ENCODE measurements around the gene MSS51. TPM values are rescaled to one million over a fixed set of nuclear protein-coding genes. Genes with fewer than 3 reads are reported as not detected.
"Not testable (repeated sequence)": the region's sequence is repeated elsewhere in the genome, so short reads cannot be mapped to it uniquely, and the experiment has no call there.

MSS51 gene
- polyA plus RNA-seq, 1 donor from 2014 or later, result 8.3 TPM

GRCh38 chr10:73399063-73399462, 34.3 kb downstream of the MSS51 start:
- no peaks in the 10 kb centered on the region for H3K79me2 ChIP-seq (replicated peaks; ENCODE audit: insufficient read depth, low read length)
- H3K4me3 ChIP-seq (ENCODE audit: low read length), result no peak overlapping the region
- no peaks in the 10 kb centered on the region for H3K9me2 ChIP-seq (ENCODE audit: insufficient read depth, low read length)
- no peak overlapping the region for H3K4me2 ChIP-seq (ENCODE audit: low read length)
- H3K27ac ChIP-seq (ENCODE audit: low read length), result no peak overlapping the region
- no peaks in the 10 kb centered on the region for H4K20me1 ChIP-seq (ENCODE audit: insufficient read depth)
- no peak for TF ChIP-seq POLR2AphosphoS5 (IDR thresholded peaks at IDR 0.05)
- no peak for TF ChIP-seq EZH2 (IDR thresholded peaks at IDR 0.05; ENCODE audit: borderline replicate concordance, insufficient read depth, low read length, poor library complexity, severe bottlenecking)
- TF ChIP-seq EP300 (conservative IDR thresholded peaks at IDR 0.05; ENCODE audit: poor library complexity, severe bottlenecking), result no peak
- TF ChIP-seq TAF1 (IDR thresholded peaks at IDR 0.05; ENCODE audit: low read depth), result no peak
- no peak for TF ChIP-seq REST (IDR thresholded peaks at IDR 0.05; ENCODE audit: borderline replicate concordance)
- TF ChIP-seq SMC3 (conservative IDR thresholded peaks at IDR 0.05; ENCODE audit: poor library complexity), result no peak
- no peak for TF ChIP-seq MXI1 (conservative IDR thresholded peaks at IDR 0.05; ENCODE audit: poor library complexity, severe bottlenecking)
- no peak for TF ChIP-seq RAD21 (conservative IDR thresholded peaks at IDR 0.05)
- TF ChIP-seq CTCF (IDR thresholded peaks at IDR 0.05; ENCODE audit: poor library complexity, severe bottlenecking), result no peak
- H3K36me3 ChIP-seq (ENCODE audit: insufficient read depth, low read length), result no peaks in the 10 kb centered on the region
- no peak overlapping the region for H3K9ac ChIP-seq (ENCODE audit: low read length)
- no peaks in the 10 kb centered on the region for H3K27me3 ChIP-seq (ENCODE audit: insufficient read depth, low read depth, low read length)
- no peak overlapping the region for H2AFZ ChIP-seq (ENCODE audit: low read depth, low read length)
- H3F3A ChIP-seq (ENCODE audit: insufficient read depth, low read length, poor library complexity, severe bottlenecking), result no peaks in the 10 kb centered on the region
- no peaks in the 10 kb centered on the region for H3K9me3 ChIP-seq (ENCODE audit: low read length)

GRCh38 chr10:73398024-73398423, 35.3 kb downstream of the MSS51 start:
- H3K9me2 ChIP-seq (ENCODE audit: insufficient read depth, low read length), result no peaks in the 10 kb centered on the region
- no peak overlapping the region for H3K4me2 ChIP-seq (ENCODE audit: low read length)
- H3K4me3 ChIP-seq (ENCODE audit: low read length), result no peak overlapping the region
- H3K27me3 ChIP-seq (ENCODE audit: insufficient read depth, low read depth, low read length), result no peaks in the 10 kb centered on the region
- H3K9ac ChIP-seq (ENCODE audit: low read length), result no peak overlapping the region
- no peak overlapping the region for H2AFZ ChIP-seq (ENCODE audit: low read depth, low read length)
- TF ChIP-seq SMC3 (conservative IDR thresholded peaks at IDR 0.05; ENCODE audit: poor library complexity) (no peak), CTCF (IDR thresholded peaks at IDR 0.05; ENCODE audit: poor library complexity, severe bottlenecking) (no peak), REST (IDR thresholded peaks at IDR 0.05; ENCODE audit: borderline replicate concordance) (no peak), MXI1 (conservative IDR thresholded peaks at IDR 0.05; ENCODE audit: poor library complexity, severe bottlenecking) (no peak), EP300 (conservative IDR thresholded peaks at IDR 0.05; ENCODE audit: poor library complexity, severe bottlenecking) (no peak), EZH2 (IDR thresholded peaks at IDR 0.05; ENCODE audit: borderline replicate concordance, insufficient read depth, low read length, poor library complexity, severe bottlenecking) (no peak)
- H3K27ac ChIP-seq (ENCODE audit: low read length), result no peak overlapping the region
- H3K9me3 ChIP-seq (ENCODE audit: low read length), result no peaks in the 10 kb centered on the region
- H3K79me2 ChIP-seq (replicated peaks; ENCODE audit: insufficient read depth, low read length), result no peaks in the 10 kb centered on the region
- no peaks in the 10 kb centered on the region for H4K20me1 ChIP-seq (ENCODE audit: insufficient read depth)
- no peaks in the 10 kb centered on the region for H3F3A ChIP-seq (ENCODE audit: insufficient read depth, low read length, poor library complexity, severe bottlenecking)
- no peaks in the 10 kb centered on the region for H3K36me3 ChIP-seq (ENCODE audit: insufficient read depth, low read length)

- H3K27me3 ChIP-seq (ENCODE audit: insufficient read depth, low read depth, low read length); H3K27ac ChIP-seq (ENCODE audit: low read length); H3K36me3 ChIP-seq (ENCODE audit: insufficient read depth, low read length); H3F3A ChIP-seq (ENCODE audit: insufficient read depth, low read length, poor library complexity, severe bottlenecking); H3K9me3 ChIP-seq (ENCODE audit: low read length); H3K4me2 ChIP-seq (ENCODE audit: low read length); H3K9me2 ChIP-seq (ENCODE audit: insufficient read depth, low read length); H3K4me3 ChIP-seq (ENCODE audit: low read length); H3K9ac ChIP-seq (ENCODE audit: low read length); H4K20me1 ChIP-seq (ENCODE audit: insufficient read depth); H3K79me2 ChIP-seq (replicated peaks; ENCODE audit: insufficient read depth, low read length); H2AFZ ChIP-seq (ENCODE audit: low read depth, low read length): not testable (repeated sequence)
Observed at GRCh38 chr10:73394325-73394724, 39.0 kb downstream of the MSS51 start.
